Fibroblast of the aortic adventitia (primary cell): ENCODE results near the gene AMPD3. TPM values are rescaled to one million over a fixed set of nuclear protein-coding genes. Genes with fewer than 3 reads are reported as not detected.

ENCODE experiments used
- DNase-seq: peaks from one replicate; pipeline ENCODE4 v3.0.0-alpha.2; 2010; ENCODE audit warnings: low read depth
- H3K4me3 ChIP-seq: 2 replicates; pipeline ENCODE4 v1.5.1; 2011; ENCODE audit warnings: low read depth, mild to moderate bottlenecking, control low read depth, low read length, moderate library complexity
- total RNA-seq: library from RNA; depleted of rRNA; stranded (reverse); fragments of >200 nt; gene quantifications from 2 replicates; pipeline ENCODE4 v1.2.3, GENCODE V29; 2012; ENCODE audit warnings: low replicate concordance
- TF ChIP-seq, protein P1 (sequence below): IDR thresholded peaks from 2 replicates; pipeline ENCODE4 v1.5.1; 2011; ENCODE audit warnings: mild to moderate bottlenecking, low read length, control low read depth, inconsistent platforms; ENCODE audit not compliant: insufficient read depth

Gene AMPD3
- total RNA-seq, 1 donor = 7.0 TPM

GRCh38 chr11:10477690-10478046 lies 22.6 kb downstream of the AMPD3 start:
- DNase-seq = no peak
- TF ChIP-seq, protein P1, sequence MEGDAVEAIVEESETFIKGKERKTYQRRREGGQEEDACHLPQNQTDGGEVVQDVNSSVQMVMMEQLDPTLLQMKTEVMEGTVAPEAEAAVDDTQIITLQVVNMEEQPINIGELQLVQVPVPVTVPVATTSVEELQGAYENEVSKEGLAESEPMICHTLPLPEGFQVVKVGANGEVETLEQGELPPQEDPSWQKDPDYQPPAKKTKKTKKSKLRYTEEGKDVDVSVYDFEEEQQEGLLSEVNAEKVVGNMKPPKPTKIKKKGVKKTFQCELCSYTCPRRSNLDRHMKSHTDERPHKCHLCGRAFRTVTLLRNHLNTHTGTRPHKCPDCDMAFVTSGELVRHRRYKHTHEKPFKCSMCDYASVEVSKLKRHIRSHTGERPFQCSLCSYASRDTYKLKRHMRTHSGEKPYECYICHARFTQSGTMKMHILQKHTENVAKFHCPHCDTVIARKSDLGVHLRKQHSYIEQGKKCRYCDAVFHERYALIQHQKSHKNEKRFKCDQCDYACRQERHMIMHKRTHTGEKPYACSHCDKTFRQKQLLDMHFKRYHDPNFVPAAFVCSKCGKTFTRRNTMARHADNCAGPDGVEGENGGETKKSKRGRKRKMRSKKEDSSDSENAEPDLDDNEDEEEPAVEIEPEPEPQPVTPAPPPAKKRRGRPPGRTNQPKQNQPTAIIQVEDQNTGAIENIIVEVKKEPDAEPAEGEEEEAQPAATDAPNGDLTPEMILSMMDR = no peak
- no peak overlapping the region for H3K4me3 ChIP-seq

DNA sequence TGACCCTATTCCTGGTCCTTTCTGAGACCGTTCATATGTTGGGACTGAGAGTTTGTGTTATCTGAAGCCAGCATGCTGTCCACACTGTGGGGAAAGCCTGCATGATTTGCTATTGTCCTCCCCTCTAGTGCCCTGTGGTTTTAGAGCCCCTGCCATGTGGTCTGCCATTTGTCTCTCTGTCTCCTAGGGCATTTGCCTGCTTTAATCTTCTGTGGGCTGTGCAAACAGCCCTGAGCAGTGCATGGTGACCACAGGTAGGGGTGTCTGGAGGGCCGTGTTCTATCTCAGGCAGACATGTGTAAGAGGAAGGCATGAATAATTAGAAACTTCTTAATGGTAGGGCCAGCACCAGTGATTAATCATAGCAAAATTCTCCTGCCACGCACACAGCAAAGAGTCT lies 23.0 kb downstream of the AMPD3 start:
- DNase-seq = no peak
- TF ChIP-seq, protein P1 = no peak
- H3K4me3 ChIP-seq = no peak overlapping the region

GRCh38 chr11:10478574-10479550 lies 23.8 kb downstream of the AMPD3 start:
- TF ChIP-seq, protein P1 = no peak
- H3K4me3 ChIP-seq = no peak overlapping the region
- no peak for DNase-seq

GRCh38 chr11:10480026-10480425 lies 25.0 kb downstream of the AMPD3 start:
- no peak for DNase-seq
- no peak overlapping the region for H3K4me3 ChIP-seq
- TF ChIP-seq, protein P1 = no peak

DNA sequence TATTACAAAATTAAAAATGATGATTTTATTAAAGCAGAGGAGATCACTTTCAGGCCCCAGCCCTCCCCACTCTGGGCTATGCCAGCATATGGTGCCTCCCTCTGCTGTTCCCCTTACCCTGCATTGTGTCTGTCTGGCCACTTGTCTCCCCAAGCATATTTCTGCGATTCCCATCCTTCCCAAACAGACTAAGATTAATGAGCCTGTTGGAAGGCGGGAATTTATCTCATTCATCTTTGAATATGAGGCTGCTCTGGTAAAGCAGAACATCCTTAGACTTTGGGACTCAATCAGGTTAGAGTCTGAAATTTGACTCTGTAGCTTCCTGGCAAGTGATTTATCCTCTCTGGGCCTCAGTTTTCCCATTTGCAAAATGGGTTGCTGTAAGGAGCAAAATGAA lies 25.7 kb downstream of the AMPD3 start:
- DNase-seq = no peak
- no peak overlapping the region for H3K4me3 ChIP-seq
- TF ChIP-seq, protein P1 = no peak

DNA sequence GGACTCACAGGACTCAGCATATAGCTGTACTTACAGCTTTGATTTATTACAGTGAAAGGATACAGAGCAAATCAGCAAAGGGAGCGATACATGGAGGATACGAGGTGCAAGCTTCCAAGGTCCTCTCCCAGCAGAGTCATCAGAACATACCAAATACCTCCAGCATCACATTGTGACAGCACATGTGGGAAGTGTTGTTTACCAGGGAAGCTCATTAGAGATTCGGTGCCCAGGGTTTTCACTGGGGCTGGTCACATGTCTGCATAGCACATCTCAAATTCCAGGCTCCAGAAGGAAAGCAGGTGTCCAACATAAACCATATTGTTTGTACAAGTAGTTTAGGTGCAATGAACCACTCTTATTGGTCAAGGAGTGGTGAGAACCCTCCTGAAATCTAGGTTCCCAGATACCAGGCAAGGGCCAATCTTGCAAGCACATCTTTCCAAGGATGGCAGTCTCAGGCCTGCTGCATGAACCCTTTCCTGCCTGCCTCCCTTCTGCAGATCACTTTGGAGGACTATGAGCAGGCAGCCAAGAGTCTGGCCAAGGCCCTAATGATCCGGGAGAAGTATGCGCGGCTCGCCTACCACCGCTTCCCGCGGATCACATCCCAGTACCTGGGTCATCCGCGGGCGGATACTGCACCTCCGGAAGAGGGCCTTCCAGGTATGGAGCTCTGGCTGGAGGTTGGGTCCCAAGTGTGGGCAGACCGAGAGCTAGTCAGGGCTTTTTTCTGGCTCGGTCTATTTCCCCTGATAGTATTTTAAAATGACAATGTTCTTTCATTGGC lies 26.7 kb downstream of the AMPD3 start:
- no peak for DNase-seq
- TF ChIP-seq, protein P1 = no peak

More for the DNA sequence above, 26.7 kb downstream of the AMPD3 start:
- no peak overlapping the region for H3K4me3 ChIP-seq
